Effector CD4-positive, alpha-beta T cell (primary cell): Measurements from ENCODE around the gene SHISA2.
"Not testable (repeated sequence)": the region's sequence is repeated elsewhere in the genome, so short reads cannot be mapped to it uniquely, and the experiment has no call there.

Experiments
- DNase-seq: peaks from one replicate; pipeline ENCODE4 v3.0.0-alpha.2; 2020
- total RNA-seq: gene quantifications from one replicate; lab custom pipeline; 2026; lab: John Stamatoyannopoulos, UW

SHISA2 gene
- total RNA-seq: 4.7 reads per million, percentile 18 among the genes with 10 or more reads in this experiment

DNA sequence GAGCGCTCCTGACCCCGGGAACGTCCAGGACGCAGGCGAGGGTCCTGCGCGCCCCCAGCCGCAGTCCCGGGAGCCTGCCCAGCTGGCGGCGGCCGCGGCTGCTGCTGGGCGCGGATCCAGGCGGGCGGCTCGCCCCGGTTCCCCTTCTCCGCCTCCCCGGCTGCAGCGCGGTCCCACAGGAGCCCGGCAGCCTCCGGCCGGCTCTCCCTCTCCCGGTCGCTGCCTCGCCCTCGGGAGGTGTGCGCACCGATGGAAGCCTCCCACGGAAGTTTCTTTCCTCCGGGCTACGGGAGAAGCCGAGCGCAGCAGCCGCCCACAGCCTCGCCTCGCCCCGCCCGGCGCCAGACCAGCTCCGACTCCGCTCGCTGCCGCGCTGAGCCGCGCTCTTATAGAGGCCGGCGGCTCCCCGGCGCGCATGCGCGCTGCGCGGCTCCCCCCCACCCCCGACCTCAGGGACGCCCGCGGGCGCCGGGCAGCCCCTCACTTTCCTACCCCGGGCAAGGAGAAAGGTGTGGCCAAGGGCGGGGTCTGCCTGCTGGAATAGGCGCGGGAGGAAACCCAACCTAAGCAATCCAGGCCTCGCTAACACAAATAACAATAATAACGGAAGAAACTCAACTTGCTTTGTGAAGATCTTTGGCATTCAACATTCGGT, at the start of gene SHISA2:
TSS of gene SHISA2 (minus strand) at position 360 of the 655 bp plus-strand sequence. CDS start 1,041 bp downstream, outside the sequence.
- peak; percentile 6 for DNase-seq

DNA sequence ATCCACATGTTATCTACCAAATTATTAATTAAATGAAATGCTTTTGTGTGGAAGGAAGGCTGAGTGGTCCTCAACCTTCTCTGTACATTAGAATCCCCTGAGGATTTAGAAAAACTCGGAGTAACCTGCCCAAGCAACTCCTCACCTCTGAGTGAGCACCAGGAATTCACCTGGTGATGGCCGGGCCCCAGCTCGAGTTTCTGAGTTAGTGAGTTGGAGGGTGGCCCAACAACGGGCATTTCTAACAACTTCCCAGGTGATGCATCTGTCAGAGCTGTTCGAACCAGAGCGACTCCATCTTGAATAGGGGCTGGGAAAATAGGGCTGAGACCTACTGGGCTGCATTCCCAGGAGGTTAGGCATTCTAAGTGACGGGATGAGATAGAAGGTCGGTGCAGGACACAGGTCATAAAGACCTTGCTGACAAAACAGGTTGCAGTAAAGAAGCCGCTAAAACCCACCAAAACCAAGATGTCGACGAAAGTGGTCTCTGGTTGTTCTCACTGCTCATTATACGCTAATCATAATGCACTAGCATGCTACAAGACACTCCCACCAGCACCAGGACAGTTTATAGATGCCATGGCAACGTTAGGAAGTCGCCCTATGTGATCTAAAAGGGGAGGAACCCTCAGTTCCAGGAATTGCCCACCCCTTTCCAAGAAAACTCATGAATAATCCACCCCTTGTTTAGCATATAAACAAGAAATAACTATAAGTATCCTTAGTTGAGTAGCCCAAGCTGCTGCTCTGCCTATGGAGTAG, 44.2 kb upstream of the SHISA2 start:
- no peak for DNase-seq

DNA sequence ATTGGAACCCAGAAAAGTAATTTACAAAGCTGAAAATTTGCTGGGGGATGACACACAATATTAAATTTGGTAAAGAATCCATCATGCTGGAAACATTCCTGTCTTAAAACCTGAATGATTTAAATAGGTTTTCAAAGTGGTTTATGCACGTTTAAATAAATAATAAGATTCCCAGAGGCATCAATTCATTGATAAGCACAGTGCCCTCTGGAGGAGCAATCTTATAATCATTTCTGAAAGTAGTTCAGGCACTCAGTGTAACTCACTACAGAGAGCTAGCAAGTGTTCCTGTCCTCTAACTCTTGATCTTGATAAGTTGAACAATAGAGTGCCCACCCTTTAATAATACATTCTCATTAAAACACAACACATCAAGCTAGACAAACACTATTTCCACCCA, 43.5 kb upstream of the SHISA2 start:
- DNase-seq: no peak

DNA sequence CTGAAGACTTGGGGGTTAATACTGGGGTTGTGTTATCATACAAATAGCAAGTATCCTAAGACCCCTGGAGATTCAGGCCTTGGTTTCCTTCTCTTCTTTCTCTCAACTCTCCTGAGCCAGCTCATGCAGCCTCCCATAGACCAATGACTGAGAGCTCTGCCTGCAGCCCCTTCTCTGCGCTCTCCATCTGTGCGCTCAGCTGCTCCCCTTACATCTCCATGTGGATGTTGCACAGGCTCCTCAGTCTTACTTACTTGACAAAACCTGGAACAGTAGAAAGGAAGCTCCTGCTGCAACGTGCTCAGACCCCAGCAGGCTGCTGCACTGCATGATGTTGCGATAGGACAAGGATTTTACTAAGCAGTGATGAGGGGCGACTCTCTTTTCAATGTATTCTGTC, 25.0 kb upstream of the SHISA2 start:
- not testable (repeated sequence) for DNase-seq

DNA sequence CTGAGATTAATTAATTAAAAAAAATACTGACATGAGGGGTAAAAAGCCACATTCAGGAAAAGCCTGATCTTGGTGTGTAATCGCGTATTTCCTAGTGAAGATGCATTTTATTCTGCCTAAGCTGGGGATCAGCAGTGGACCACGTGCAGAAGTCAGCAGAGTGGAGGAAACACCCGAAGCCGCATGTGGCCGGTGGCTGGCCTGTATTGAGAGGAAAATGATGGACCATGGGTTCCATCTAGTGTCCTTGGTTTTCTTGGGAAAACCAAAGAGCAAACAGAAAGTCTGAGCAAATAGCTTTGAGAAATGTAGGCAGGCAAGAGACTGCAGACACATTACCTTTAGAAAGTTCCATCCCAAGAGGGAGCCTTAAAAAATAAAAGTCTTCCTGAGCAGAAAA, 23.7 kb upstream of the SHISA2 start:
- no peak for DNase-seq

DNA sequence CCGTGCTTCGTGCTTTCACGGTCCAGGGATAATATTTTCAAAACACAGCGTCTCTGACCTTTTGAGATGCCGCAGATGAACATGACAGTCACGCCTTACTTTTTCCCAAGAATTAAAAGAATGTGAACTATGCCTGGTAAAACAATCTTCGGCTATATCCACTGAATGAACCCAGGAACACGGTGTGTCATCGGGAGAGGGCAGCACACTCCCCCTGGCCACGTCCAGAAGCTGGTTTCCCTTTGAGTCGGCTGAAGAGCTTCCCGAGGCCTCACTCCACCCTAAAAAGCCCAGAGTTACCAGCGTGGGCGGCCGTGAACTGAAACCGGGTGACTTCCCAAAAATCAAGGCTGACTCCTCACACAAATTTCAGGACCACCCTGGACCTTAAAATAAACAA, 22.9 kb upstream of the SHISA2 start:
- no peak for DNase-seq

DNA sequence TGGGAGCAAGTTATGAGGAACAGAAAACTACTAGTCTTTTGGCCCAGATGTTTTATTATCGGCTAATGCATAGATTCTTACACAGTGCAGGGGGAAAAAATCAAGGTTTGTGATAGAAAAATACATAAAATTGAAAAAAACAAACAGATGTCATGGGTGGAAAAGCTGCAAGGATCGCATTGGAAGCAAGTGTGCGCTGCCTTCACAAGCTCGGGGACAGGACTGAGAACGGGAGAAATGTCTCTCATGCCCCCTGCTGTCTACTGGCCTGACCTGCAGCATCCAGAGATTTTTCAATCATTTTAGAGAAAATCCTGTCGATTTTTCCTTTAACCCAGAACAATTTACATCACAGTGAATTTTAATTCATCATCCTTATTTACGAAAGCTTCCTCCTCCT, 20.5 kb upstream of the SHISA2 start:
- not testable (repeated sequence) for DNase-seq

DNA sequence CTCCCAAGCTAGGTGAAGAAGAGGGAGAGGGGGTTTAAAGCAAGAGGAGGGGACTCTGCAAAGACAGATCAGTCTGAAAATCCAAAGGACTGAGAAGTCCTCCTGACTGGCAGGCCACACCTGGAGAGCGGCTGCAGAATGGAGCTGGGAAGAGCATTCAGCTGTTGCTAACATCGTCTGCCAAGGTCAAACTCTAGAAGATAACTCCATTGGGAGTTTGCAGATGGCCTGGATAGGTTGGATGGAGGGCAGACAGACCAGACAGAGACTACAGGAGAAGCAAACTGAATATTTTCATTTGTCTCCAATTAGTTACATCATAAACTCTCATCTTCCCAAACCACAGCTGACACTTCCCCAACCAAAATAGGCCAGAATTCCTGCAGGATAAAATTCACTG, 19.9 kb upstream of the SHISA2 start:
- DNase-seq: no peak

DNA sequence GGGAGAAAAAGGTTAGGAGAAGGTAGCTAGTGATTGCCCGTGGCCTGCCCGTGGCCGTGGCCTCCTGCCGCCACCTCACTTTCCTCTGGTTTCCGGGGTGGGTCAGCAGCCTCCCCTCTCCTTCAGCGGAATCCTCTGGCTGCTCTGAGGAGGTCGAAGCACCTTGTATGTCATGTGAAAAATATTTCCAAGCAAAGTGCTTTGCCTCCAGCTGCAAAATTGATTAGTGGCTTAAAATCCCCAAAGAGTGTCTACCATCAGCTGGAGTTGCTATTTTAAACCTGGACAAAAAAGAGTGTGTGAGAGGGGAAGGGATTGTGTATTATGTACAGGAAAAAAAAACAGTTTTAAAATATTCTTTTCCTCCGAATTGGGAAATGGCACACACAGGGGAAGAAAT, 17.8 kb upstream of the SHISA2 start:
- DNase-seq: not testable (repeated sequence)

DNA sequence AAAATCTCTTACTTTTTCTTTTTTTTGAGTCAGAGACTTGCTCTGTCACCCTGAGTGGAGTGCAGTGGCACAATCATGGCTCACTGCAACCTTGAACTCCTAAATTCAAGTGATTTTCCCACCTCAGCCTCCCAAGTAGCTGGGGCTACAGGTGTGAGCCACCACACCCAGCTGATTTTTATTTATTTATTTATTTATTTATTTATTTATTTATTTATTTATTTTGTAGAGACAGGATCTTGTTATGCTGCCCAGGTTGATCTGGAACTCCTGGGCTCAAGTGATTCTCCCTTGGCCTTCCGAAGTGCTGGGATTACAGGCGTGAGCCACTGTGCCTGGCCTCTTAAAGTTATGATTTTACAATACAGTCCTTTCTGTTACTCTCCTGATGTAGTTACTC, 16.6 kb upstream of the SHISA2 start:
- DNase-seq: not testable (repeated sequence)

DNA sequence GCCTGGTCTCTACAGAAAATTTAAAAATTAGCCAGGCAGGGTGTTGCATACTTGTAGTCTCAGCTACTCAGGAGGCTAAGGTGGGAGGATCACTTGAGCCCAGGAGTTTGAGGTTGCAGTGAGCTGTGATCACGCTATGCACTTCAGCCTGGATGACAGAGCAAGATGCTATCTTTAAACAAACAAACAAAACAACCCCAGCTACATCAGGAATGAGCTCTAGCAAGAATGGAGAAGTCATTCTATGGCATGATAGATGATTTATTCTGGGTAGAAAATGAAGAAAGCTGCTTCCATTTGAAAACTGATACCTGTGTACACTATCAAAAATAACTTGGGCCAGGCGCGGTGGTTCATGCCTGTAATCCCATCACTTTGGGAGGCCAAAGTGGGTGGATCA, 15.8 kb upstream of the SHISA2 start:
- no peak for DNase-seq

DNA sequence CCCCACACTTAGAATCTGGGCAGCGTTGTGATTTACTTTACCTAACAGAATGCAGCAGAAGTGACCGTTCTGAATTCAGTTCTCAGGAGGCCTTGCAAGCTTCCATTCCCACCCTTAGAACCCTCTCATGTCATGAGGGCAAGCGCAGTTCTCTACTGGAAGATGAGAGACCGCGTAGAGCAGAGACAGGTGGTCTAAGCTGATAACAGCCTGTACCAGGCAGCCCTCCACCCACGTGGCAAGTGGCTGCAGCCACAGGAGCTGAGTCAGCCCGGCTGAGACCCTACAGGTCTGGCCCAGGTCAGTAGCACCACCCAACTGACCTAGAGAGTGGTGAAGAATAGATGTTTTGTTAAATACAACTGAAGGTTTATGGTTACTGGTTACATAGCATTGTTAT, 14.7 kb upstream of the SHISA2 start:
- DNase-seq: not testable (repeated sequence)

DNA sequence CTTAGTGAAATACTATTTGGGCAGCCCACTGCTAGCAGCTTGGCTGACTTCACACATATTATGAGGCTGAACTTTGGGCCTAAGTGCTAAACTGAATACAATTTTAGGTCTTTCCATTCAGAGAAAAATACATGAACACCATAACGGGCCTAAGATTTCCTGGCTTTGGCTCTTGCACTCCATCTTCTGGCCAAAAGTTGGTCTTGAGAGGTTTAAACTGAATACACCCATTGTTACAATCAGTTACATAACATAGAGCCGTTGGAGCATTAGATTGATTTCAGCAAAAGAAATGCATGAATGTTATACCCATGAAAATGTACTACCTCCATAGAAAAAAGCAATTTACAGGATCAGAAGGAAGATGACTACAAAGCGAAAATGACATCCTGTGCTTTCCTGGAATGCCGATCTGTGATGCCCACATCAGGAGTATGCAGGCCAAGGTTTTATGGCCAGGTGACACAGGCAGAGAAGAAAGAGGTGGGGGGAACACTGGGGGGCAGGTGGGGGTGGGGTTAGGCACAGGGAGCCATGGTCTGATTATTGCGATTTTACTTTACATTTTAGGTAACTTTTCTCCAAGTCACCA, 11.1 kb upstream of the SHISA2 start:
- DNase-seq: peak; percentile 24

DNA sequence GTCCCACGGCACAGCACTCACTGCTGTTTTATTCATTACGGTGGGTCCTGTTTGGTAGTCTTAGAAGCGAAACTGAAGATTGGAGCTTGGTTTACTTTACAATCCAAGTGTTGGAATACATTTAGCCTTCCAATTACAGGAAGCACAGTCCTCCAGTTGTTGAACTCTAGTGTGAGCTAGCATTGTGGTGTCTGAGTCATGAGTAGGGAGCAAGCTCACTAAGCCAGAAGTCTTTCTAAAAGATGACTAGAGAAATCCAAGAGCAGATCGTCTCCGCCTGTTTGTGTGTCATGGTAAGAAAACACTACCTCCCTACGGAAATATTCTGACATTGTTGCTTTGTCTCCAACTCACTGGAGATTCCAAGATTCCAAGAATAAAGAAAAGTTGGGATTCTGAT, 10.1 kb upstream of the SHISA2 start:
- DNase-seq: no peak

DNA sequence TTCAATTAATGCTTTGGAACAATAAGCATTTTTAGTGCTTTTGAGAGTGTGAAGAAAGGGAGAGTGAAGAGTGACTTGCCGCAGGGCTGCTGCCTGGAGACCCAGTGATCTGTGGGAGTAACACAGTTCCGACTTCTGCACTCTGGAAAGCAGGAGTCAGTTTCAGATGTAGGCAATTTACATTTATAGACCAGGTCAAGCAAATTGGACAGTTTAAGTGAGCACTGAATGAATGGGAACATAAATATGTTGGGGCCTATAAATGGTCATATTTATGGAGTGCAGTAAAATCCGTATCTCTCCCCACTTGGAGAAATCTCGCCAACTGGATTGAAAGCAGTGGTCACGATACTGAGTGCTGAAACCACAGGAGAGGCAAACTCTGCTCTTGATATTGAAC, 9.4 kb upstream of the SHISA2 start:
- DNase-seq: no peak

DNA sequence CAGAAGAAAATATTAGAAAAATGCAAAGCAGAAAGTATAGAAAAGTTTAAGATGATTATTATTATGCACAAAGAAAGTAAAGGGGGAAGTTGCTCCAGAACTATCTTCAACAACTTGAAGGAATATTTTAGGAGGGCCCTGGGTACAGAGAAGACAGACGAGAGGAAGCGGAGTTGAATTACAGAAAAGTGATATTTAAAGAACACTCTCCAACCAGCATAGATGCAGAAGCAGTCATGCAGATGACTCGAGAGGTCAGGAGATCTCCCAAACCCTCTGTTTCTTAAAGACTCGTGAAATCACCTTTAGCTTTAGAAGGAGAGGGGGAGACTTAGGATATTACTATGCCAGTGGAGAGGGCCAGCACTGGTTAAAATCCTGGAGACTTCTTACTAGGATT, 8.5 kb upstream of the SHISA2 start:
- no peak for DNase-seq

DNA sequence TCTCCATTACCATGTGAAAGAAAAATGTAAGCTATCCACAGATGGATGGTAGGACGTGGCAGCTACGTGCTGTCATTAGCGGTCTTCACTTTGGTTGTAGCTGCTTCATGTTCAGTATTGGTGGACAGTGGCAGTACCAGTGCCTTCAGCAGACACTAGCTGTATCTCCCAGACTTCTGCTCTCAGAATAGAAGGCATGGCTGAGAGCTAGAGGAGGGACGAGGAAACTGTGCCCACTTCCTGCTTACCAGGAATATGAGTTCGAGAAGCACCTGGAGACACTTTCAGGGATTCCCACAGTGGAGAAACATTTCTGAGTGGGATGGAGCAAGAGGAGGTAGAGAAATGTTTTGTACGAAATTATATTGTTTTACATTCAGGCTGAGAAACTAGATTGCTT, 6.9 kb upstream of the SHISA2 start:
- no peak for DNase-seq

DNA sequence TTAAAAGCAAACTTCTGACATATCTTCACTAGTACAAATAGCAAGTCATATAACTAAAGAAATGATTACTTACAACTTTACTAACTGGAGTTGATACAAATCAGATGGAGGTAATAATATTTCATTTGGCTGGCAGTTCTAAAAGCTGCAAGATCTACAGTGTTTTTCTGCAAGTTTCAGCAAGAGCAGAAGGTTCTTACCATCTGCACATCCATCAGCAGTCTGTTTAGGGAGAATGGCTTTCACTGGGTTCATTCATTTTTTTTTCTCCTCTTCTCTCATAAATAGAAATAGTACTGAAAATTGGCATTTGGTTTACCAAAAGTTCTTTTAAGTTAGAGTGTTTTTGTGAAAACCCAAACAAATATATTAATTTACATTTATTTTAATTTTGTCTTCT, 3.1 kb upstream of the SHISA2 start:
- no peak for DNase-seq

DNA sequence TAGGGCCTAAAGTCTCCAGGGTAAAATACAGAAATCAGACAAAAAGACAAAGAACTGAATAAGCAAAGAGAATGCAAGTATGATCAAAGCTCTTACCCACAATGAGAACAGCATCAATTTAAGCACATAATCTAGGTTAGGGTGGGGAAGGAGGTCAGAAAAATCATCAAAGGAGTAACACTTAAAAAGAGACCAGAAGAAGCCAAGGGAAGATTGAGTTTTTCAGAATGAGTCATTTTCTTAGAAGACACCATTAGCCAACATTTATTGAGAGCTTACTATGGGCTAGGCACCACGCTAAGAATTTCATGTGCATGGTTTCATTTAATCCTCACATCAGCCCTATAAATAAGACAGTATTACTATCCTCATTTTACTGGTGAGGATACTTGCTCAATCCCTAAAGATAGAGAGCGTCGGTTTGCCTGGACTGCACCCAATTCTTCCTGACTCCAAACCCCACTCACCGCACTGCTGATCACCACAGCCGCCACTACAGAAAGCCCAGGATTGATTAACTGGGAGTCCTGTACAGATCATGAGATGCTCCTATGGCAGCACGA, 1.7 kb upstream of the SHISA2 start:
- no peak for DNase-seq

DNA sequence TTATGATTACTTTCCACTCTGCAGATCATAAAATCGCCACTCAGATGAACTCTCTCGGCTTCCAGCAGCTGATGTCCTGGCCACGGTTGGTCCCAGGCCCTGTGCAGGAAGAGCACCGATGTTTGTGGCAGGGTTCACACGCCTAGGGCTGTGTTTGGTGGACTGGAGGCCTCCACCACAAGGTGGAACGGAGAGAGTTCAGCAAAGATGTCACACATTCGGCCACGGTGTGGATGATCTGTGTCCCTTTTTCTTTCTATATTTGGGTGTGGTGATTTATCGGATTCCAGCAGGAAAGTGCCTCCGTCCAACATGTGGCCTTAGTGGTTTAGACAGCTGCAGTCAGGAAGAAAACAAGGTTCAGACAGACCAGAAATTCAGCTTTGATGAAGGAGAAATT, 521 bp upstream of the SHISA2 start:
- no peak for DNase-seq

DNA sequence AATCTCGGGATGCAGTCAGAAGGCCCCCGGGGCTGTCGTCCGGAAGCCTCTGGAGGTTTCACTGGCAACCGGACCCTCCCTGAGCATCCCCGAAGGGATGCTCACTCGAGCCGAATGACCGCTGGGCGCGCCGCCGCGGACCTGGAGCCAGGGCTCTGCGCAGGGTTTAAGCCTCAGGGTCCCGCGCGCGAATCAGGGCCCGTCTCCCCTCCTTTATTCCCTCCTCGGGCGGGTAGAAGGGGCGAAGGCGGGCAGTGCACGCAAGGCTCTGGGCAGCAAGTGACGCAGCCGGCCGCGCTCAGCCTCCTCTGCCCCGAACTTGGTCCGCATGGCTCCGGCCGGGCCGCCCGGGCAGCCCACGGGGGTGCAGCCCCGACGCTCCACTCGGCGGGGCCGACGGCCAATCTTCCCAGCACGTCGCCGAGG, 572 bp downstream of the SHISA2 start:
- no peak for DNase-seq

DNA sequence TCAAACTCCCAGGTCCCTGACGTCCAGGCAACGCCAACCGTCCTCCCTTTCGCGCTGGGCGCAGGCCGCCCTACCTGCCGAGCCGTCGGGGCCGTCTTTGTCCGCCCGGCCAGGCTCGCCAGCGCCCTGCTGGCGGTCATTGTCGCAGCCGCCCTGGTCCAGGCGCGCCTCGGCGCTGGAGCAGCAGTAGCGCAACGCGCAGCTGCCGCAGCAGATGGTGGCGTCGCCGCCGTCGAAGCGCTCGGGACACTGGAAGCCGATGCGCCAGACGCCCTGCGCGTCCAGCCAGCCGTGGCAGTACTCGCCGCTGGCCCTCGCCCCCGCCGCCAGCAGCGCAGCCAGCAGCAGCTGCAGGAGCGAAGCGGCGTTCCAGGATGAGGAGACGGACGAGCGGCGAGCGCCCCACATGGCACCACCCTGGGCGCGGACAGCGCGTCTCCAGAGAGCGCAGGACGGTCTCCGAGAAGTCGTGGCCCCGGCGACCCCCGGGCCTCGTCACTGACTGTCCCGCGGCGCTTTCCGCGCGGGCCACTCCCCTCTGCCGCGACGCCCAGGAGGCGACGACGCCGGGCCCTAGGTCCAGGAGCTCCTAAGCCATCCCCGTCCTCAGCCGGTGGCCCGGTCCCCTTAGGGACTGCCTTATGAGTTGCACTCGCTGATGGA, 1.1 kb downstream of the SHISA2 start:
- DNase-seq: no peak

DNA sequence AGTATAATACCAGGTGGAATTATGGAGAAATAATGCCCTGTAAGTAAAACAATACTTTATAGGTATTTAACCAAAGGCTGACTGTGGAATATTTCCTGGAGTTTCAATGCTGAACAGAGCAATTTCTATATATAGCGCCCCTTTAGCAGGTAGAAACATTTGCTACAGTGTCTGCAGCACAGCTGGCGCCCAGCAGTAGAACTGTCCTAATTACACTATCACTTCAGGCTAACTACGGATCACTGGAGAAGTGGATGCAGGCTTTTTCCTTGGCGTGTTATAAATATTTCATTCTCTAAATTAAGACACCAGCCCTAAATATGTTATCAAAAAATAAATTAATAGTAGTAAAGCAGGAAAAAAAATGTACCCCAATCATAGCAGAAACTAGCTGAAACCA, 3.1 kb downstream of the SHISA2 start:
- DNase-seq: no peak
